GM18951 (cell line): Measurements from ENCODE around the gene PSMD13.
"Not testable (repeated sequence)": the region's sequence is repeated elsewhere in the genome, so short reads cannot be mapped to it uniquely, and the experiment has no call there.

Experiments used
- POLR2A ChIP-seq: IDR thresholded peaks from 4 replicates; pipeline ENCODE4 v1.6.1; 2011; ENCODE audit warnings: mild to moderate bottlenecking; ENCODE audit not compliant: insufficient read length, insufficient read depth; ENCODE audit errors: extremely low read depth
- in situ Hi-C: fragments of 300-500 bp; cut with MboI; formaldehyde crosslinking; loops from one replicate; pipeline ENCODE4 v1.12.0; 2022; ENCODE audit warnings: low sequenced_read_pairs, mixed read lengths, inconsistent platforms; ENCODE audit not compliant: unreplicated experiment

PSMD13 gene

GRCh38 chr11:218815-219593 lies 17.8 kb upstream of the PSMD13 start:
- no peak for TF ChIP-seq POLR2A
- in situ Hi-C loops, result no loop called here

- in situ Hi-C loops, result not testable (repeated sequence)
These were observed 16.0 kb upstream of the PSMD13 start for GRCh38 chr11:220641-221215.

GRCh38 chr11:221539-221938 lies 15.2 kb upstream of the PSMD13 start:
- TF ChIP-seq POLR2A, result no peak
- in situ Hi-C loops, result no loop called here

GRCh38 chr11:221998-222789 lies 14.6 kb upstream of the PSMD13 start:
- in situ Hi-C loops, result no loop called here
- TF ChIP-seq POLR2A, result no peak

- in situ Hi-C loops, result no loop called here
- no peak for TF ChIP-seq POLR2A
These were observed 13.6 kb upstream of the PSMD13 start for GRCh38 chr11:223026-223789.

- in situ Hi-C loops, result no loop called here
- no peak for TF ChIP-seq POLR2A
These were observed 12.9 kb upstream of the PSMD13 start for GRCh38 chr11:223884-224283.

GRCh38 chr11:224424-224823 lies 12.4 kb upstream of the PSMD13 start:
- in situ Hi-C loops, result no loop called here
- TF ChIP-seq POLR2A, result no peak

- in situ Hi-C loops, result no loop called here
- no peak for TF ChIP-seq POLR2A
These were observed 10.9 kb upstream of the PSMD13 start for GRCh38 chr11:225734-226453.

GRCh38 chr11:227824-228379 lies 8.9 kb upstream of the PSMD13 start:
- in situ Hi-C loops, result no loop called here
- TF ChIP-seq POLR2A, result no peak

GRCh38 chr11:230431-230830 lies 6.3 kb upstream of the PSMD13 start:
- in situ Hi-C loops, result no loop called here
- no peak for TF ChIP-seq POLR2A

- in situ Hi-C loops, result no loop called here
- no peak for TF ChIP-seq POLR2A
These were observed 3.8 kb upstream of the PSMD13 start for GRCh38 chr11:232783-233565.

GRCh38 chr11:235180-235579 lies 1.6 kb upstream of the PSMD13 start:
- TF ChIP-seq POLR2A, result no peak
- in situ Hi-C loops, result no loop called here
